DOHH2 (cell line): Measurements from ENCODE around the gene TRIM9.

Experiments used
- EZH2phosphoT487 ChIP-seq: fragments of 200-600 bp; sonication (generic); IDR thresholded peaks from 2 replicates; pipeline ENCODE4 v1.6.1; 2017; ENCODE audit warnings: borderline replicate concordance, mild to moderate bottlenecking, antibody characterized with exemption, low read length, moderate library complexity, mixed read lengths
- TF ChIP-seq, protein P1 (sequence below): fragments of 200-600 bp; sonication (generic); IDR thresholded peaks from one replicate; pipeline ENCODE4 v1.5.1; 2014; ENCODE audit warnings: antibody characterized with exemption, mild to moderate bottlenecking, low read depth, low read length; ENCODE audit not compliant: poor library complexity, severe bottlenecking

DNA sequence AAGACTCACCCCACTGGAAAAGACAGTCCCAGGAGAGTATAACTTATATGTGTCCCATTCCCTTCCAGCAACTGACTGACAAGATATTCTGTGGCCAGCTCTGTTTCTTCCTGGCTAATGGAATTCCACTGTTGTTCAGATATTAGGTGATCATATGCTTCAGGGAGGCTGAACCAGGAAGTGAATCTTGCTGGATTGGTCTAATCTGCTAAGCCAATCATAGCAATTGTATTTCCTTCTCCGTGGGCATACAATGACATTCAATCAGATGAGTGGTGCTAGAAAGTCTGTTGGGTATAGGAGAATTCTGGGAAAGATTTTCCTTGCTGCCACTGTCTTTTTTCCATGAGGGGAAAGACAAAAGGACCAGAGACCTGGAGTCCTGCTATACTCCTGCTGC is 162.7 kb downstream of the TRIM9 start:
- TF ChIP-seq, protein P1, sequence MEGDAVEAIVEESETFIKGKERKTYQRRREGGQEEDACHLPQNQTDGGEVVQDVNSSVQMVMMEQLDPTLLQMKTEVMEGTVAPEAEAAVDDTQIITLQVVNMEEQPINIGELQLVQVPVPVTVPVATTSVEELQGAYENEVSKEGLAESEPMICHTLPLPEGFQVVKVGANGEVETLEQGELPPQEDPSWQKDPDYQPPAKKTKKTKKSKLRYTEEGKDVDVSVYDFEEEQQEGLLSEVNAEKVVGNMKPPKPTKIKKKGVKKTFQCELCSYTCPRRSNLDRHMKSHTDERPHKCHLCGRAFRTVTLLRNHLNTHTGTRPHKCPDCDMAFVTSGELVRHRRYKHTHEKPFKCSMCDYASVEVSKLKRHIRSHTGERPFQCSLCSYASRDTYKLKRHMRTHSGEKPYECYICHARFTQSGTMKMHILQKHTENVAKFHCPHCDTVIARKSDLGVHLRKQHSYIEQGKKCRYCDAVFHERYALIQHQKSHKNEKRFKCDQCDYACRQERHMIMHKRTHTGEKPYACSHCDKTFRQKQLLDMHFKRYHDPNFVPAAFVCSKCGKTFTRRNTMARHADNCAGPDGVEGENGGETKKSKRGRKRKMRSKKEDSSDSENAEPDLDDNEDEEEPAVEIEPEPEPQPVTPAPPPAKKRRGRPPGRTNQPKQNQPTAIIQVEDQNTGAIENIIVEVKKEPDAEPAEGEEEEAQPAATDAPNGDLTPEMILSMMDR, result no peak
- TF ChIP-seq EZH2phosphoT487, result no peak
